Neural cell (in vitro differentiated cells): ENCODE results near the gene SLC26A5. TPM values are rescaled to one million over a fixed set of nuclear protein-coding genes. Genes with fewer than 3 reads are reported as not detected.

Experiments
- H2AFZ ChIP-seq: fragments of 200-600, 300-800 bp; sonication (generic), shearing (Covaris generic); 2 replicates; pipeline ENCODE4 v1.6.0; 2014; ENCODE audit warnings: low read depth, mild to moderate bottlenecking, antibody characterized with exemption, low read length, moderate library complexity
- H3F3A ChIP-seq: fragments of 200-600 bp; shearing (Covaris generic); 2 replicates; pipeline ENCODE4 v1.6.1; 2016; ENCODE audit warnings: mild to moderate bottlenecking, moderate library complexity, mixed read lengths, antibody characterized with exemption, low read length; ENCODE audit not compliant: insufficient read depth, poor library complexity, severe bottlenecking
- H3K27ac ChIP-seq: fragments of 200-600, 300-800 bp; sonication (generic), shearing (Covaris generic); 2 replicates; pipeline ENCODE4 v1.5.1; 2014; ENCODE audit warnings: mild to moderate bottlenecking, low read length, moderate library complexity
- H3K27me3 ChIP-seq: fragments of 300-800, 200-600 bp; sonication (generic), shearing (Covaris generic); 2 replicates; pipeline ENCODE4 v1.6.0; 2014; ENCODE audit warnings: mild to moderate bottlenecking, low read depth, low read length, moderate library complexity; ENCODE audit not compliant: insufficient read depth
- H3K36me3 ChIP-seq: fragments of 300-800, 200-600 bp; sonication (generic), shearing (Covaris generic); 2 replicates; pipeline ENCODE4 v1.5.1; 2014; ENCODE audit warnings: mild to moderate bottlenecking, antibody characterized with exemption, low read length, moderate library complexity; ENCODE audit not compliant: insufficient read depth
- H3K4me2 ChIP-seq: fragments of 300-800, 200-600 bp; sonication (generic), shearing (Covaris generic); 2 replicates; pipeline ENCODE4 v1.6.0; 2014; ENCODE audit warnings: mild to moderate bottlenecking, low read length
- H3K4me3 ChIP-seq: fragments of 300-800, 200-600 bp; sonication (generic), shearing (Covaris generic); 2 replicates; pipeline ENCODE4 v1.5.1; 2014; ENCODE audit warnings: mild to moderate bottlenecking, low read length, moderate library complexity
- H3K79me2 ChIP-seq: fragments of 200-600 bp; shearing (Covaris generic); replicated peaks from 2 replicates; pipeline ENCODE4 v1.6.0; 2014; ENCODE audit warnings: mild to moderate bottlenecking, low read length, moderate library complexity; ENCODE audit not compliant: insufficient read depth
- H3K9ac ChIP-seq: fragments of 300-800, 200-600 bp; sonication (generic), shearing (Covaris generic); 2 replicates; pipeline ENCODE4 v1.6.1; 2016; ENCODE audit warnings: mild to moderate bottlenecking, low read length, mixed read lengths
- H3K9me2 ChIP-seq: fragments of 200-600 bp; shearing (Covaris generic); 2 replicates; pipeline ENCODE4 v1.6.1; 2016; ENCODE audit warnings: mild to moderate bottlenecking, low read length, mixed read lengths; ENCODE audit not compliant: insufficient read depth
- H3K9me3 ChIP-seq: fragments of 200-600, 300-800 bp; sonication (generic), shearing (Covaris generic); 2 replicates; pipeline ENCODE4 v1.6.1; 2016; ENCODE audit warnings: mild to moderate bottlenecking, mixed run types, low read length, moderate library complexity, mixed read lengths
- H4K20me1 ChIP-seq: fragments of 200-600 bp; shearing (Covaris generic); 2 replicates; pipeline ENCODE4 v1.6.1; 2016; ENCODE audit warnings: mild to moderate bottlenecking, mixed run types; ENCODE audit not compliant: insufficient read depth
- CTCF ChIP-seq: fragments of 450-650 bp; IDR thresholded peaks from 2 replicates; pipeline ENCODE4 v1.5.1; 2014; ENCODE audit warnings: antibody characterized with exemption, mild to moderate bottlenecking, moderate library complexity; ENCODE audit not compliant: poor library complexity, severe bottlenecking
- EP300 ChIP-seq: fragments of 450-650 bp; conservative IDR thresholded peaks from 2 replicates; pipeline ENCODE4 v1.6.1; 2014; ENCODE audit warnings: antibody characterized with exemption, mild to moderate bottlenecking, moderate library complexity; ENCODE audit not compliant: poor library complexity, severe bottlenecking
- EZH2 ChIP-seq: fragments of 200-600, 300-800 bp; shearing (Covaris generic), sonication (generic); IDR thresholded peaks from 2 replicates; pipeline ENCODE4 v1.6.1; 2014; ENCODE audit warnings: antibody characterized with exemption, low read length, borderline replicate concordance, mild to moderate bottlenecking; ENCODE audit not compliant: insufficient read depth, poor library complexity, severe bottlenecking
- MXI1 ChIP-seq: fragments of 450-650 bp; conservative IDR thresholded peaks from 2 replicates; pipeline ENCODE4 v1.6.1; 2014; ENCODE audit warnings: antibody characterized with exemption, mild to moderate bottlenecking; ENCODE audit not compliant: poor library complexity, severe bottlenecking
- POLR2AphosphoS5 ChIP-seq: IDR thresholded peaks from 2 replicates; pipeline ENCODE4 v1.6.1; 2012
- RAD21 ChIP-seq: fragments of 450-650 bp; conservative IDR thresholded peaks from 2 replicates; pipeline ENCODE4 v1.6.1; 2014; ENCODE audit warnings: antibody characterized with exemption, mild to moderate bottlenecking, moderate library complexity
- REST ChIP-seq: IDR thresholded peaks from 2 replicates; pipeline ENCODE4 v1.6.1; 2012; ENCODE audit warnings: borderline replicate concordance
- SMC3 ChIP-seq: fragments of 450-650 bp; conservative IDR thresholded peaks from 2 replicates; pipeline ENCODE4 v1.6.1; 2014; ENCODE audit warnings: antibody characterized with exemption, mild to moderate bottlenecking, moderate library complexity; ENCODE audit not compliant: poor library complexity
- TAF1 ChIP-seq: IDR thresholded peaks from 2 replicates; pipeline ENCODE4 v1.6.1; 2012; ENCODE audit warnings: low read depth
- polyA plus RNA-seq: library from polyadenylated mRNA; depleted of rRNA; stranded (reverse); fragments of >200 nt; gene quantifications from 2 replicates; pipeline ENCODE4 v1.2.3, GENCODE V29; 2014

Gene SLC26A5
- polyA plus RNA-seq, 1 donor from 2014 or later: not detected

- no peaks in the 10 kb centered on the region for H3K36me3 ChIP-seq
- no peaks in the 10 kb centered on the region for H4K20me1 ChIP-seq
- H3K27ac ChIP-seq: no peak overlapping the region
- no peak overlapping the region for H2AFZ ChIP-seq
- H3K27me3 ChIP-seq: no peaks in the 10 kb centered on the region
- no peaks in the 10 kb centered on the region for H3K9me3 ChIP-seq
- TF ChIP-seq TAF1 (no peak), CTCF (no peak), RAD21 (no peak), MXI1 (no peak), EZH2 (no peak), POLR2AphosphoS5 (no peak), REST (no peak), EP300 (no peak), SMC3 (no peak)
- H3K4me2 ChIP-seq: no peak overlapping the region
- H3K9ac ChIP-seq: no peak overlapping the region
- no peaks in the 10 kb centered on the region for H3K79me2 ChIP-seq
- no peak overlapping the region for H3K4me3 ChIP-seq
- H3K9me2 ChIP-seq: no peaks in the 10 kb centered on the region
- no peaks in the 10 kb centered on the region for H3F3A ChIP-seq
Measured at GRCh38 chr7:103382032-103382402, 64.0 kb downstream of the SLC26A5 start.

GRCh38 chr7:103381280-103382031 is 64.6 kb downstream of the SLC26A5 start:
- Histone ChIP-seq H3K4me3 (no peak overlapping the region), H4K20me1 (no peaks in the 10 kb centered on the region), H2AFZ (no peak overlapping the region), H3K27me3 (no peaks in the 10 kb centered on the region), H3K27ac (no peak overlapping the region), H3F3A (no peaks in the 10 kb centered on the region), H3K4me2 (no peak overlapping the region), H3K79me2 (no peaks in the 10 kb centered on the region), H3K36me3 (no peaks in the 10 kb centered on the region), H3K9me3 (no peaks in the 10 kb centered on the region), H3K9me2 (no peaks in the 10 kb centered on the region), H3K9ac (no peak overlapping the region)
- TF ChIP-seq POLR2AphosphoS5 (no peak), REST (no peak), TAF1 (no peak), RAD21 (no peak), EZH2 (peak; percentile 54)
